Smooth muscle cell (in vitro differentiated cells): ENCODE measurements around the gene TCF12. TPM values are rescaled to one million over a fixed set of nuclear protein-coding genes. Genes with fewer than 3 reads are reported as not detected.

Experiments
- DNase-seq: peaks from one replicate; lab custom pipeline; 2025; ENCODE audit not compliant: unreplicated experiment; lab: John Stamatoyannopoulos, UW
- H2AFZ ChIP-seq: fragments of 200-600 bp; sonication (generic); 2 replicates; pipeline ENCODE4 v1.6.0; 2016; ENCODE audit warnings: antibody characterized with exemption, low read depth, mild to moderate bottlenecking
- H3F3A ChIP-seq: fragments of 200-600 bp; sonication (generic); 2 replicates; pipeline ENCODE4 v1.6.0; 2017; ENCODE audit warnings: antibody characterized with exemption, low read depth
- H3K27ac ChIP-seq: fragments of 200-600 bp; sonication (generic); 2 replicates; pipeline ENCODE4 v1.5.1; 2016; ENCODE audit warnings: low read depth, mild to moderate bottlenecking
- H3K27me3 ChIP-seq: fragments of 200-600 bp; sonication (generic); 2 replicates; pipeline ENCODE4 v1.6.1; 2016; ENCODE audit warnings: low read depth, mild to moderate bottlenecking
- H3K36me3 ChIP-seq: fragments of 200-600 bp; sonication (generic); 2 replicates; pipeline ENCODE4 v1.5.1; 2016; ENCODE audit warnings: low read depth
- H3K4me1 ChIP-seq: fragments of 200-600 bp; sonication (generic); 2 replicates; pipeline ENCODE4 v1.5.1; 2016; ENCODE audit warnings: low read depth
- H3K4me2 ChIP-seq: fragments of 200-600 bp; sonication (generic); 2 replicates; pipeline ENCODE4 v1.6.0; 2016; ENCODE audit warnings: mild to moderate bottlenecking
- H3K4me3 ChIP-seq: fragments of 200-600 bp; sonication (generic); 2 replicates; pipeline ENCODE4 v1.5.1; 2016; ENCODE audit warnings: mild to moderate bottlenecking
- H3K79me2 ChIP-seq: fragments of 200-600 bp; sonication (generic); 2 replicates; pipeline ENCODE4 v1.6.0; 2016; ENCODE audit warnings: low read depth, mild to moderate bottlenecking
- H3K9ac ChIP-seq: fragments of 200-600 bp; sonication (generic); 2 replicates; pipeline ENCODE4 v1.6.0; 2016; ENCODE audit warnings: low read depth
- H3K9me3 ChIP-seq: fragments of 200-600 bp; sonication (generic); replicated peaks from 2 replicates; pipeline ENCODE4 v1.5.1; 2016; ENCODE audit warnings: low read depth
- H4K20me1 ChIP-seq: fragments of 200-600 bp; sonication (generic); 2 replicates; pipeline ENCODE4 v1.6.0; 2016; ENCODE audit warnings: low read depth
- CTCF ChIP-seq: fragments of 200-600 bp; sonication (generic); IDR thresholded peaks from 2 replicates; pipeline ENCODE4 v1.5.1; 2017; ENCODE audit warnings: borderline replicate concordance, mild to moderate bottlenecking, antibody characterized with exemption; ENCODE audit not compliant: insufficient read depth, poor library complexity, severe bottlenecking
- WGBS: methylation state at CpG from one replicate; pipeline ENCODE4 v1.1.7; 2016; ENCODE audit warnings: low lambda C conversion rate; 5-methylcytosine and 5-hydroxymethylcytosine counted together
- polyA plus RNA-seq: library from polyadenylated mRNA; unstranded; fragments of >200 nt; fragmentation: Nextera tagmentation; extraction: Ambion mirVana; gene quantifications from 2 replicates; pipeline ENCODE4 v1.2.1, GENCODE V29; 2016
- total RNA-seq: library from RNA; depleted of rRNA; stranded (reverse); fragments of >200 nt; gene quantifications from 2 replicates; pipeline ENCODE4 v1.2.3, GENCODE V29; 2014

TCF12 gene
- total and polyA plus RNA-seq, 2 experiments from 2014 or later, result 54.1 to 302 TPM

- Histone ChIP-seq H3K9ac (no peak overlapping the region), H3K9me3 (no peaks in the 10 kb centered on the region), H3F3A (no peaks in the 10 kb centered on the region), H3K4me3 (no peak overlapping the region), H2AFZ (no peak overlapping the region), H3K27ac (no peak overlapping the region), H3K79me2 (peaks cover 31% of the 10 kb centered on the region), H4K20me1 (peaks cover 55% of the 10 kb centered on the region), H3K27me3 (no peaks in the 10 kb centered on the region), H3K36me3 (no peaks in the 10 kb centered on the region), H3K4me2 (no peak overlapping the region), H3K4me1 (peaks cover 50% of the 10 kb centered on the region)
- 82% methylated on average over 4 of the region's 4 CpGs for WGBS
- no peak for DNase-seq
- no peak for TF ChIP-seq CTCF
Measured at GRCh38 chr15:57134071-57134605, 215.7 kb downstream of the TCF12 start.

GRCh38 chr15:57134851-57135250 lies 216.4 kb downstream of the TCF12 start:
- H4K20me1 ChIP-seq, result peaks cover 57% of the 10 kb centered on the region
- no peak overlapping the region for H3K9ac ChIP-seq
- H3K36me3 ChIP-seq, result no peaks in the 10 kb centered on the region
- no peak for TF ChIP-seq CTCF
- H3K27ac ChIP-seq, result no peak overlapping the region
- no peaks in the 10 kb centered on the region for H3K27me3 ChIP-seq
- peaks cover 50% of the 10 kb centered on the region for H3K4me1 ChIP-seq
- DNase-seq, result no peak
- H2AFZ ChIP-seq, result no peak overlapping the region
- H3K4me3 ChIP-seq, result no peak overlapping the region
- peaks cover 27% of the 10 kb centered on the region for H3K79me2 ChIP-seq
- no peaks in the 10 kb centered on the region for H3K9me3 ChIP-seq
- H3F3A ChIP-seq, result no peaks in the 10 kb centered on the region
- H3K4me2 ChIP-seq, result no peak overlapping the region

- no peak for DNase-seq
- no peaks in the 10 kb centered on the region for H3K27me3 ChIP-seq
Measured at GRCh38 chr15:57135800-57136199, 217.4 kb downstream of the TCF12 start.

More at GRCh38 chr15:57135800-57136199, 217.4 kb downstream of the TCF12 start:
- no peak for TF ChIP-seq CTCF
- H3K9ac ChIP-seq, result no peak overlapping the region
- no peaks in the 10 kb centered on the region for H3K9me3 ChIP-seq
- H3K4me2 ChIP-seq, result no peak overlapping the region
- no peaks in the 10 kb centered on the region for H3K36me3 ChIP-seq
- H4K20me1 ChIP-seq, result peaks cover 60% of the 10 kb centered on the region
- no peak overlapping the region for H2AFZ ChIP-seq
- peaks cover 24% of the 10 kb centered on the region for H3K79me2 ChIP-seq
- no peak overlapping the region for H3K27ac ChIP-seq
- H3F3A ChIP-seq, result no peaks in the 10 kb centered on the region
- H3K4me3 ChIP-seq, result no peak overlapping the region
- peaks cover 50% of the 10 kb centered on the region for H3K4me1 ChIP-seq
